HG03457 (cell line): ENCODE data around the gene PARP2.

ENCODE experiments used
- ATAC-seq: cut with Tn5 transposase; IDR thresholded peaks from one replicate; pipeline ENCODE4 v1.9.1; 2021; ENCODE audit warnings: moderate number of reproducible peaks; ENCODE audit not compliant: unreplicated experiment

The PARP2 gene

DNA sequence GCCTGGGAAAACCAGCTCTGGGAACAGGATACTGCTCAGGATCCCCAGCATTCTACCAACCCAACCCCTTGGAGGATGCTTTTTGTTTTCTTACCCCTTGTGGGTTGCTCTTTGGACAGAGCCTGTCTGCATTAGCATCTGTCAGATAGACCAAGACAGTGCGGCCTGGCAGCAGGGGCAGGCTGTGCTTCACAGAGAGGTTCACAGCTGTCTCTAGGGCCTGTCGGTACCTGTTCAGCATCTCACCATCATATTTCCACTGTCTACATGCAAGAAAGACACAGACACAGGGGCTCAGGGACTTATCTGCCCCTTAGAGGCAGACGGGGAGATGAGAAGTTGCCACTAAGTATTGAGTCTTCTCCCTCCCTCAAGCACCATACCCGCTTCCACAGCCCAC lies 48.1 kb downstream of the PARP2 start:
- ATAC-seq = no peak

DNA sequence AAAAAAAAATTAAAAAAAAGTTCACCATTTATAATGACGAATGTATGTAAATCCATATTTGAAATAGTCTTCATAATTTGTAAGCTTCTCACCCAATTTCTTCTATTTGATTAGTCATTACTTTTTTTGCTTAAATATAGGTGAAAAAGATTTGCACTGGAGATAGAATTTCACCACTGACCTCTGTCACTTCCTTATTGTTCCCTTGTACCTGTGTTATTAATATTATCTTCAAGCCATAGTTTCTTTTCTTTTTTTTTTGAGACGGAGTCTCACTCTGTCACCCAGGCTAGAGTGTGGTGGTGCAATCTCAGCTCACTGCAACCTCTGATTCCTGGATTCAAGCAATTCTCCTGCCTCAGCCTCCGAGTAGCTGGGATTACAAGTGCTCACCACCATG lies 54.1 kb downstream of the PARP2 start:
- no peak for ATAC-seq

DNA sequence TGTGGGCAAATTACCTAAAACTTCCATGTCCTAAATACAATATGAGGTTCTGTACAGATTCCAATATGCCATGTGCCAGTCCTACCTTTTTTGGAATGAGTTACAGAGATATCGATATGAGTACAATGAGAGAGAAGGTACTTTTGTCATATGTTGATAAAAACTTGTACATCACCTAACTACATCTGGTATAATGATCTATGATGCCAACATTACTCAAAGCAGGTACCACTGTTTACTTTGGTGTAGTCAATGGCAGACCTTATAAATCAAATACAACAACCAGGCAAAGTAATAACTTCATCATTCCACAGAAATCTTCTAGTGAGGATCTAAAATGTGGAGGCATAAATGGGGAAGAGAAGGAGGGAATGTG lies 57.1 kb downstream of the PARP2 start:
- no peak for ATAC-seq

DNA sequence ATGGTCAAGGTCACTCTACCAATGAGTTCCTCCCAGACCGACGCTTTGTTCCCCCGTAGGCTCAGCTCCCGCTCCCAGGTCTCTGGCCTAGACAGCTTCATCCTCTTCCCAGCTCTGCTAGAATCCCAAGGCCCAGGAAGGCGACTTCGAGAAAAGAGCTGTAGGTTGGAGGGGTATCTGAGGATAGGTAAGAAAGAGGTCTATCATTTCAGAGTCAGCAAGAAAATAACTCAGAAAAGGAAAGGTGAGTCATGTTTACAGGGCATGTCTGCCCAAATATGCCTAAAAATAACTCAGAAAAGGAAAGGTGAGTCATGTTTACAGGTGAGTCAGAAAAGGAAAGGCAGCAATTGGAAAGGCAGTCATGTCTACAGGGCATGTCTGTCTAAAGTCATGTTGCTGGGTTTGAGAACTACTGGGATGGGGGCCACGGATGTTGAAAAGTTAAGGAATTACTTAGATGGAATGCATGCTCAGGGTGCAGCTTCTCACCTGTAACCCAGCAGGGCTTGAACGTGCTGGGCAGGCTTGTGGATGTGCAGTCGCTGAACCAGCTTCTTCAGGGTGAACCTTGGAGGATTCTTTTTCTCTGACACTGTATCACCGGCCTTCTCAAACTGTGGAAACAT lies 57.6 kb downstream of the PARP2 start:
- ATAC-seq = no peak

DNA sequence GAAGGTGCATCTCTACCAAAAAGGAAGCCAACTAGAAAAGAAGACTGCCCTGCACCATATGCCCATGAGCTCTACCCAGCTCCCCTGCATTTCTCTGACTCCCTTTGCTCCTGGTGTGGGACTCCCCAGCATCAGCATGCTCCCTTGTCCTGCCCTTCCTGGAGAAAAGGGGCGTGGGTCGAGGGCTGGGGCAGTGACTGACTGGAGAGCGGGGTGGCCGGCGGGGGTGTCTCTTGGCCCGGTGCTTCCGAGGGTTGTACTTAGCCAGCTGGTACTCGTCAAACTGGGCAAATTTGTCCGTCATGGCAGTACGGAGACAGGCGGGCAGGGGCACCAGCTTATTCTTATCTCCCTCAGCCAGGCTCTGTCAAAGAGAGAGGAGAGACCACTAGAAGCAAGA lies 60.1 kb downstream of the PARP2 start:
- ATAC-seq = no peak
